WTC11 (cell line): ENCODE results near the gene TSR3. TPM values are rescaled to one million over a fixed set of nuclear protein-coding genes. Genes with fewer than 3 reads are reported as not detected.

Experiments used
- ATAC-seq: fragments of 200-7000 bp; cut with Tn5 transposase; 2 replicates; pipeline ENCODE4 v1.10.0; 2021; ENCODE audit warnings: mild to moderate bottlenecking, moderate library complexity
- CTCF ChIA-PET: fragments of 300-600 bp; sonication (Branson Sonifier 250); formaldehyde crosslinking; loops from one replicate; lab custom pipeline; 2021; ENCODE audit warnings: antibody characterized with exemption; lab: Charles Lee
- POLR2A ChIA-PET: fragments of 350-600 bp; sonication (Branson Sonifier 250); formaldehyde crosslinking; loops from one replicate; lab custom pipeline; 2021; ENCODE audit warnings: antibody characterized with exemption; lab: Charles Lee
- DNase-seq: peaks from one replicate; pipeline ENCODE4 v3.0.0; 2021; ENCODE audit warnings: low spot score
- H3K27ac Mint-ChIP-seq: 2 replicates; pipeline ENCODE4 v1.8.0; 2021; ENCODE audit warnings: mixed read lengths
- H3K27me3 Mint-ChIP-seq: 2 replicates; pipeline ENCODE4 v1.8.0; 2021; ENCODE audit warnings: low read depth, mild to moderate bottlenecking, moderate library complexity, mixed read lengths
- H3K36me3 Mint-ChIP-seq: 2 replicates; pipeline ENCODE4 v1.8.0; 2021; ENCODE audit warnings: mixed read lengths
- H3K4me1 Mint-ChIP-seq: 2 replicates; pipeline ENCODE4 v1.8.0; 2022; ENCODE audit warnings: mixed read lengths
- H3K4me3 Mint-ChIP-seq: 2 replicates; pipeline ENCODE4 v1.8.0; 2021; ENCODE audit warnings: mild to moderate bottlenecking, moderate library complexity, mixed read lengths
- H3K9me3 Mint-ChIP-seq: 2 replicates; pipeline ENCODE4 v1.8.0; 2021; ENCODE audit warnings: mixed read lengths
- ATF1 ChIP-seq: sonication (generic); formaldehyde crosslinking; IDR thresholded peaks from 2 replicates; pipeline ENCODE4 v1.8.1; 2023; ENCODE audit warnings: mild to moderate bottlenecking, moderate library complexity, missing genetic modification reagents
- CDX4 ChIP-seq: fragments of 250-450 bp; sonication (Bioruptor Pico); IDR thresholded peaks from 2 replicates; pipeline ENCODE4 v1.9.0; 2021; ENCODE audit warnings: moderate library complexity, mild to moderate bottlenecking, inconsistent platforms, borderline replicate concordance
- E2F1 ChIP-seq: sonication (generic); formaldehyde crosslinking; IDR thresholded peaks from 2 replicates; pipeline ENCODE4 v1.8.0; 2022; ENCODE audit warnings: mild to moderate bottlenecking, missing genetic modification reagents
- FOXP4 ChIP-seq: sonication (generic); formaldehyde crosslinking; IDR thresholded peaks from 2 replicates; pipeline ENCODE4 v1.8.0; 2022; ENCODE audit warnings: mild to moderate bottlenecking, missing genetic modification reagents
- HMGA2 ChIP-seq: fragments of 250-450 bp; sonication (Bioruptor Pico); IDR thresholded peaks from 2 replicates; pipeline ENCODE4 v1.4.0; 2021; ENCODE audit warnings: mild to moderate bottlenecking, moderate library complexity
- MLX ChIP-seq: sonication (generic); formaldehyde crosslinking; IDR thresholded peaks from 2 replicates; pipeline ENCODE4 v1.8.1; 2023; ENCODE audit warnings: mild to moderate bottlenecking, missing genetic modification reagents, moderate library complexity
- NFE2L1 ChIP-seq: sonication (generic); formaldehyde crosslinking; IDR thresholded peaks from 2 replicates; pipeline ENCODE4 v1.8.1; 2023; ENCODE audit warnings: missing genetic modification reagents
- NR3C1 ChIP-seq: sonication (generic); formaldehyde crosslinking; conservative IDR thresholded peaks from 2 replicates; pipeline ENCODE4 v1.8.1; 2023; ENCODE audit warnings: low read depth, mild to moderate bottlenecking, missing genetic modification reagents
- PRDM15 ChIP-seq: sonication (generic); formaldehyde crosslinking; IDR thresholded peaks from 2 replicates; pipeline ENCODE4 v1.8.0; 2022; ENCODE audit warnings: missing genetic modification reagents
- SMAD3 ChIP-seq: sonication (generic); formaldehyde crosslinking; IDR thresholded peaks from 2 replicates; pipeline ENCODE4 v1.8.0; 2022; ENCODE audit warnings: missing genetic modification reagents, mild to moderate bottlenecking, borderline replicate concordance
- USF1 ChIP-seq: sonication (generic); formaldehyde crosslinking; IDR thresholded peaks from 2 replicates; pipeline ENCODE4 v1.8.0; 2022; ENCODE audit warnings: mild to moderate bottlenecking, missing genetic modification reagents
- ZBTB43 ChIP-seq: sonication (generic); formaldehyde crosslinking; IDR thresholded peaks from 2 replicates; pipeline ENCODE4 v1.8.1; 2023; ENCODE audit warnings: mild to moderate bottlenecking, missing genetic modification reagents
- ZNF121 ChIP-seq: sonication (generic); formaldehyde crosslinking; IDR thresholded peaks from 2 replicates; pipeline ENCODE4 v1.8.0; 2023; ENCODE audit warnings: missing genetic modification reagents
- ZNF317 ChIP-seq: sonication (generic); formaldehyde crosslinking; IDR thresholded peaks from 2 replicates; pipeline ENCODE4 v1.8.1; 2023; ENCODE audit warnings: low read depth, mild to moderate bottlenecking, moderate library complexity, missing genetic modification reagents, borderline replicate concordance
- total RNA-seq: library from RNA; stranded (reverse); gene quantifications from 3 replicates; pipeline ENCODE4 v1.2.3, GENCODE V29; 2021

Gene TSR3
- total RNA-seq, 1 experiment from 2014 or later: 66.3 TPM

- TF ChIP-seq CDX4 (CRISPR knock-in tag) (no peak), ZNF121 (CRISPR knock-in tag) (no peak), MLX (CRISPR knock-in tag) (no peak), ATF1 (CRISPR knock-in tag) (no peak), ZBTB43 (CRISPR knock-in tag) (no peak)
- TF ChIP-seq, all 79 proteins: peak for 0
Measured at GRCh38 chr16:1395444-1396031, 43.9 kb upstream of the TSR3 start (continued).

- Mint-ChIP-seq H3K27ac (no peak overlapping the region), H3K4me1 (no peaks in the 10 kb centered on the region), H3K27me3 (no peaks in the 10 kb centered on the region), H3K4me3 (no peak overlapping the region), H3K9me3 (no peaks in the 10 kb centered on the region), H3K36me3 (peaks cover 5% of the 10 kb centered on the region; the same call in 1 of the 2 replicates)
- DNase-seq: no peak
- ChIA-PET CTCF (no interaction called here), POLR2A (no interaction called here)
- ATAC-seq: no peak
- TF ChIP-seq HMGA2: no peak
- TF ChIP-seq USF1 (CRISPR knock-in tag): no peak
- TF ChIP-seq E2F1 (CRISPR knock-in tag): no peak
- TF ChIP-seq FOXP4 (CRISPR knock-in tag): no peak
- TF ChIP-seq SMAD3 (CRISPR knock-in tag): no peak
- TF ChIP-seq MLX (CRISPR knock-in tag): no peak
- TF ChIP-seq ZNF317 (CRISPR knock-in tag): no peak
- TF ChIP-seq NFE2L1 (CRISPR knock-in tag): no peak
- TF ChIP-seq PRDM15: no peak
- no peak for TF ChIP-seq NR3C1 (CRISPR knock-in tag)
- TF ChIP-seq, all 79 proteins: peak for 0
Measured at GRCh38 chr16:1394367-1394951, 42.8 kb upstream of the TSR3 start.
